OCI-LY7 (cell line): ENCODE measurements around the gene USP44. TPM values are rescaled to one million over a fixed set of nuclear protein-coding genes. Genes with fewer than 3 reads are reported as not detected.

Experiments
- BruUV-seq: library from RNA; stranded (reverse); fragments of 400-500 nt; replicated peaks from 2 replicates; lab custom pipeline; 2021; lab: Mats Ljungman, UMichigan
- CTCF ChIA-PET: fragments of 300-600 bp; sonication (Branson Sonifier 250); formaldehyde crosslinking; loops from one replicate; lab custom pipeline; 2022; ENCODE audit warnings: antibody characterized with exemption; ENCODE audit not compliant: unreplicated experiment; lab: Charles Lee
- POLR2A ChIA-PET: fragments of 300-600 bp; sonication (Branson Sonifier 250); formaldehyde crosslinking; loops from one replicate; lab custom pipeline; 2022; ENCODE audit warnings: antibody characterized with exemption; lab: Charles Lee
- DNase-seq: peaks from one replicate; pipeline ENCODE4 v3.0.0-alpha.2; 2015; ENCODE audit warnings: low spot score
- H2AFZ ChIP-seq: fragments of 200-600 bp; sonication (generic), shearing (Covaris generic); 2 replicates; pipeline ENCODE4 v1.6.1; 2014; ENCODE audit warnings: mild to moderate bottlenecking, antibody characterized with exemption, low read length, moderate library complexity
- H3K27ac ChIP-seq: fragments of 200-600 bp; sonication (generic); 2 replicates; pipeline ENCODE4 v1.5.1; 2014; ENCODE audit warnings: mixed run types, low read depth, mild to moderate bottlenecking, moderate library complexity, low read length, inconsistent platforms; ENCODE audit not compliant: poor library complexity, severe bottlenecking
- H3K36me3 ChIP-seq: fragments of 200-600 bp; sonication (generic); 2 replicates; pipeline ENCODE4 v1.6.1; 2014; ENCODE audit warnings: mild to moderate bottlenecking, antibody characterized with exemption, low read length, moderate library complexity, mixed read lengths; ENCODE audit not compliant: insufficient read depth
- H3K4me1 ChIP-seq: fragments of 200-600 bp; sonication (generic); 2 replicates; pipeline ENCODE4 v1.5.1; 2014; ENCODE audit warnings: mild to moderate bottlenecking, low read length; ENCODE audit not compliant: insufficient read depth, poor library complexity, severe bottlenecking
- H3K4me2 ChIP-seq: fragments of 200-600 bp; sonication (generic); 2 replicates; pipeline ENCODE4 v1.6.1; 2014; ENCODE audit warnings: mild to moderate bottlenecking, low read length
- H3K4me3 ChIP-seq: fragments of 200-600 bp; sonication (generic); 2 replicates; pipeline ENCODE4 v1.5.1; 2014; ENCODE audit warnings: mild to moderate bottlenecking, low read depth, low read length; ENCODE audit not compliant: poor library complexity, severe bottlenecking
- H3K79me2 ChIP-seq: fragments of 200-600 bp; sonication (generic); 2 replicates; pipeline ENCODE4 v1.6.1; 2016; ENCODE audit warnings: low read depth, mild to moderate bottlenecking, low read length, moderate library complexity, mixed read lengths; ENCODE audit not compliant: insufficient read depth
- H3K9me2 ChIP-seq: fragments of 200-600 bp; sonication (generic); 2 replicates; pipeline ENCODE4 v1.6.1; 2016; ENCODE audit warnings: mild to moderate bottlenecking, low read length, mixed read lengths; ENCODE audit not compliant: insufficient read depth
- H3K9me3 ChIP-seq: fragments of 200-600 bp; sonication (generic); 2 replicates; pipeline ENCODE4 v1.6.1; 2014; ENCODE audit warnings: mild to moderate bottlenecking, mixed run types, low read length, mixed read lengths
- H4K20me1 ChIP-seq: fragments of 200-600 bp; sonication (generic); 2 replicates; pipeline ENCODE4 v1.6.1; 2014; ENCODE audit warnings: mild to moderate bottlenecking, antibody characterized with exemption, low read length, moderate library complexity, mixed read lengths; ENCODE audit not compliant: insufficient read depth
- EZH2phosphoT487 ChIP-seq: fragments of 200-600 bp; sonication (generic); IDR thresholded peaks from 2 replicates; pipeline ENCODE4 v1.6.1; 2018; ENCODE audit warnings: low read depth, borderline replicate concordance, mild to moderate bottlenecking, mixed run types, antibody characterized with exemption, low read length, moderate library complexity, mixed read lengths
- intact Hi-C: fragments of 100-400 bp; cut with micrococcal nuclease; formaldehyde crosslinking; loops from one replicate; pipeline ENCODE4 v1.10.0; 2022; ENCODE audit not compliant: unreplicated experiment
- total RNA-seq, 2 experiments: library from RNA; depleted of rRNA in 1 of 2; stranded (reverse); fragments of >200 nt in 1 of 2; shearing (Covaris generic) in 1 of 2; gene quantifications; 2 replicates each; pipeline ENCODE4 v1.2.3, GENCODE V29; 2014 to 2022
- TF ChIP-seq, protein P1 (sequence below): fragments of 200-600 bp; sonication (generic); conservative IDR thresholded peaks from 2 replicates; pipeline ENCODE4 v1.5.1; 2014; ENCODE audit warnings: mild to moderate bottlenecking, antibody characterized with exemption, low read length, moderate library complexity, mixed read lengths

Gene USP44
- total RNA-seq, 2 experiments from 2014 or later, result 3.4 to 8.6 TPM

DNA sequence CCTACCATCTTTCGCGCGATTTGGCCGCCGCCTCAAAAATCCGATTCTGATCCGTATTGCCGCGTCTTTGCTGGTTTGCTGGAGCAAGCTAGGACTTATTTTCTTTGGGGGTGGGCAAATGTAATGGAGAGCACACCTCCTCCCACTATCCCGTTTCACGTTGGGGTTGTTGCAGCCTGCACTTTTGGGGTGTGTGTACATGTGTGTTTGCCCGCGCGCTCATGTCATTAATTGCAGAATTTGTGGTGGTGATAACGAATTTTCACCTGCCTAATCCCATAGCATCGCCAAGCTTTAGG, 76.7 kb downstream of the USP44 start:
- Histone ChIP-seq H3K9me2 (no peaks in the 10 kb centered on the region), H3K9me3 (0 out of 2 replicates have a peak, but pooled peaks cover 4% of the 10 kb centered on the region), H3K4me3 (peak overlapping the region; percentile 97), H2AFZ (peak overlapping the region; percentile 10; the same call in 1 of the 2 replicates), H3K4me2 (peak overlapping the region; percentile 95), H3K4me1 (peaks cover 51% of the 10 kb centered on the region), H4K20me1 (peaks cover 10% of the 10 kb centered on the region), H3K79me2 (peaks cover 66% of the 10 kb centered on the region), H3K36me3 (peaks cover 57% of the 10 kb centered on the region), H3K27ac (peak overlapping the region; percentile 80)
- BruUV-seq, result no TSS peak
- POLR2A ChIA-PET, result interaction anchor here (0.5 to 4.8 kb wide), 23 partner anchors 8 to 875 kb away, joined by 3 to 35 read pairs (median 7); partner anchors contain the start of gene CCDC38
- peak; percentile 32 for DNase-seq
- CTCF ChIA-PET, result no interaction called here
- intact Hi-C loops, result loop anchor here (2.0 kb wide), 2 partner anchors 132 to 258 kb away; partner anchors contain the start of genes FGD6 and VEZT
- TF ChIP-seq, protein P1, sequence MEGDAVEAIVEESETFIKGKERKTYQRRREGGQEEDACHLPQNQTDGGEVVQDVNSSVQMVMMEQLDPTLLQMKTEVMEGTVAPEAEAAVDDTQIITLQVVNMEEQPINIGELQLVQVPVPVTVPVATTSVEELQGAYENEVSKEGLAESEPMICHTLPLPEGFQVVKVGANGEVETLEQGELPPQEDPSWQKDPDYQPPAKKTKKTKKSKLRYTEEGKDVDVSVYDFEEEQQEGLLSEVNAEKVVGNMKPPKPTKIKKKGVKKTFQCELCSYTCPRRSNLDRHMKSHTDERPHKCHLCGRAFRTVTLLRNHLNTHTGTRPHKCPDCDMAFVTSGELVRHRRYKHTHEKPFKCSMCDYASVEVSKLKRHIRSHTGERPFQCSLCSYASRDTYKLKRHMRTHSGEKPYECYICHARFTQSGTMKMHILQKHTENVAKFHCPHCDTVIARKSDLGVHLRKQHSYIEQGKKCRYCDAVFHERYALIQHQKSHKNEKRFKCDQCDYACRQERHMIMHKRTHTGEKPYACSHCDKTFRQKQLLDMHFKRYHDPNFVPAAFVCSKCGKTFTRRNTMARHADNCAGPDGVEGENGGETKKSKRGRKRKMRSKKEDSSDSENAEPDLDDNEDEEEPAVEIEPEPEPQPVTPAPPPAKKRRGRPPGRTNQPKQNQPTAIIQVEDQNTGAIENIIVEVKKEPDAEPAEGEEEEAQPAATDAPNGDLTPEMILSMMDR, result no peak
- no peak for TF ChIP-seq EZH2phosphoT487

- Histone ChIP-seq H4K20me1 (peaks cover 10% of the 10 kb centered on the region), H3K4me2 (peak within 1 kb of the TSS; percentile 95), H3K4me3 (peak within 1 kb of the TSS; percentile 97), H3K79me2 (peaks cover 60% of the 10 kb centered on the region), H2AFZ (peak within 1 kb of the TSS; percentile 81), H3K4me1 (peaks cover 48% of the 10 kb centered on the region), H3K9me3 (0 out of 2 replicates have a peak, but pooled peaks cover 4% of the 10 kb centered on the region), H3K9me2 (no peaks in the 10 kb centered on the region), H3K27ac (peak within 1 kb of the TSS; percentile 80), H3K36me3 (peaks cover 51% of the 10 kb centered on the region)
- TF ChIP-seq, protein P1, result no peak
- TF ChIP-seq EZH2phosphoT487, result no peak
- intact Hi-C loops, result loop anchor here (1.0 to 2.0 kb wide), 3 partner anchors 35 to 257 kb away; partner anchors contain the start of genes FGD6 and VEZT
- POLR2A ChIA-PET, result interaction anchor here (0.5 to 4.8 kb wide), 31 partner anchors 8 to 874 kb away, joined by 3 to 35 read pairs (median 5); partner anchors contain the start of genes CCDC38 and NR2C1
- peak; percentile 95 for DNase-seq
- BruUV-seq, result no TSS peak
- CTCF ChIA-PET, result no interaction called here
Observed at GRCh38 chr12:95473884-95474659, 77.2 kb downstream of the USP44 start, which contains the start of gene METAP2. Gene METAP2 (plus strand): TSS chr12:95474152. CDS start chr12:95474180, 28 bp downstream.
